ENCODE measurements around the gene FRMD8. TPM values are rescaled to one million over a fixed set of nuclear protein-coding genes. Genes with fewer than 3 reads are reported as not detected.

The FRMD8 gene
- total and polyA plus RNA-seq, 9 of the 15 experiments (the other 6 are each of a cell fraction or from before 2014, with no cell fraction given) = 4.5 to 54.5 (median 15.8) TPM

- no peak for TF ChIP-seq ZBED1 (IDR thresholded peaks at IDR 0.05)
- TF ChIP-seq LCOR (CRISPR knock-in tag; IDR thresholded peaks at IDR 0.05) = no peak
- TF ChIP-seq DPF2 (IDR thresholded peaks at IDR 0.05) = no peak
- no peak for TF ChIP-seq RNF219 (CRISPR knock-in tag; IDR thresholded peaks at IDR 0.05)
- no peak for TF ChIP-seq SAP30 (IDR thresholded peaks at IDR 0.05; ENCODE audit: borderline replicate concordance, insufficient read depth, low read depth, low read length, poor library complexity, severe bottlenecking)
- 0 out of 2 replicates have a peak, but pooled peaks have one; percentile 19 for TF ChIP-seq TCFL5 (CRISPR knock-in tag; conservative IDR thresholded peaks at IDR 0.05)
- peak; percentile 37; the same call in 1 of the 2 replicates for TF ChIP-seq TAL1 (IDR thresholded peaks at IDR 0.05)
- TF ChIP-seq USF2 (CRISPR knock-in tag; IDR thresholded peaks at IDR 0.05) = no peak
- peak; percentile 44 for TF ChIP-seq KDM5B (IDR thresholded peaks at IDR 0.05; ENCODE audit: insufficient replicate concordance, low read depth, low read length)
- no peak for TF ChIP-seq JUNB (CRISPR knock-in tag; conservative IDR thresholded peaks at IDR 0.05)
- TF ChIP-seq ZNF449 (CRISPR knock-in tag; IDR thresholded peaks at IDR 0.05) = no peak
- TF ChIP-seq SP2 (IDR thresholded peaks at IDR 0.05; ENCODE audit: extremely low read depth, low read depth, low read length, poor library complexity, severe bottlenecking) = no peak
- TF ChIP-seq NFYB (IDR thresholded peaks at IDR 0.05; ENCODE audit: extremely low read depth, insufficient read length) = no peak
- no peak for TF ChIP-seq TAF1 (IDR thresholded peaks at IDR 0.05; ENCODE audit: control insufficient read depth, extremely low read depth, insufficient read depth, low read length, severe bottlenecking)
- no peak for TF ChIP-seq NFXL1 (CRISPR knock-in tag; IDR thresholded peaks at IDR 0.05)
- no peak for TF ChIP-seq ZNF75A (CRISPR knock-in tag; IDR thresholded peaks at IDR 0.05)
- no peak; the same call in 1 of the 2 replicates for TF ChIP-seq JUND (IDR thresholded peaks at IDR 0.05; ENCODE audit: borderline replicate concordance, low read depth, low read length)
- no peak for TF ChIP-seq JUND (tag; IDR thresholded peaks at IDR 0.05; ENCODE audit: borderline replicate concordance, low read depth, low read length)
- TF ChIP-seq CBX2 (IDR thresholded peaks at IDR 0.05; ENCODE audit: insufficient read depth, low read length, poor library complexity, severe bottlenecking) = no peak
- TF ChIP-seq ILK (tag; IDR thresholded peaks at IDR 0.05; ENCODE audit: borderline replicate concordance, low read depth) = no peak
- TF ChIP-seq MCM5 (IDR thresholded peaks at IDR 0.05; ENCODE audit: low read depth) = no peak
- TF ChIP-seq NKRF (IDR thresholded peaks at IDR 0.05; ENCODE audit: borderline replicate concordance) = no peak
Measured at GRCh38 chr11:65381716-65382032, 4.8 kb upstream of the FRMD8 start (continued).

All from K562 (cell line).